SK-N-MC (cell line): ENCODE data around the gene SATB2.

Experiments used
- EZH2 ChIP-seq: fragments of 200-600 bp; sonication (generic); IDR thresholded peaks from one replicate; pipeline ENCODE4 v1.6.1; 2017; ENCODE audit warnings: antibody characterized with exemption
- FOXP2 ChIP-seq: optimal IDR thresholded peaks from 2 replicates; pipeline ENCODE3; 2011; ENCODE audit warnings: mild to moderate bottlenecking, moderate library complexity; ENCODE audit not compliant: insufficient read depth; ENCODE audit errors: extremely low read length, control extremely low read depth
- POLR2AphosphoS5 ChIP-seq: IDR thresholded peaks from 2 replicates; pipeline ENCODE4 v1.6.1; 2012; ENCODE audit warnings: mild to moderate bottlenecking, low read depth, low read length, borderline replicate concordance

GRCh38 chr2:199378948-199379650, 78.6 kb downstream of the SATB2 start:
- TF ChIP-seq FOXP2 (no peak), POLR2AphosphoS5 (no peak), EZH2 (no peak)
